Testis (tissue), 3 donors: ENCODE measurements around the gene HMCN1. TPM values are rescaled to one million over a fixed set of nuclear protein-coding genes. Genes with fewer than 3 reads are reported as not detected.

Source experiments
- DNase-seq: peaks from one replicate; pipeline ENCODE4 v3.0.0-alpha.2; 2019
- H3K27ac ChIP-seq, 2 donors: fragments of 200-600 bp; sonication (generic); one replicate each; pipeline ENCODE4 v1.5.1; 2019
- H3K27me3 ChIP-seq: fragments of 200-600 bp; sonication (generic); one replicate; pipeline ENCODE4 v1.5.1; 2019
- H3K36me3 ChIP-seq: fragments of 200-600 bp; sonication (generic); one replicate; pipeline ENCODE4 v1.5.1; 2017; ENCODE audit warnings: low read depth; ENCODE audit errors: missing control alignments
- H3K4me1 ChIP-seq: fragments of 200-600 bp; sonication (generic); one replicate; pipeline ENCODE4 v1.5.1; 2019
- H3K4me3 ChIP-seq, 2 donors: fragments of 200-600 bp; sonication (generic); one replicate each; pipeline ENCODE4 v1.5.1; 2017 to 2019
- H3K9me3 ChIP-seq: fragments of 200-600 bp; sonication (generic); one replicate; pipeline ENCODE4 v1.5.1; 2017
- CTCF ChIP-seq, 3 experiments: fragments of 450-650 bp in 2 of 3; fragments of 200-600 bp in 1 of 3; sonication (generic) in 1 of 3; IDR thresholded peaks; one replicate each; pipeline ENCODE4 v1.5.1; 2016 to 2019; ENCODE audit warnings: antibody characterized with exemption in 3 of 3, mild to moderate bottlenecking in 2 of 3, moderate library complexity in 1 of 3
- POLR2A ChIP-seq: fragments of 450-650 bp; IDR thresholded peaks from one replicate; pipeline ENCODE4 v1.6.1; 2017; ENCODE audit warnings: antibody characterized with exemption, mild to moderate bottlenecking, moderate library complexity
- WGBS, 2 donors: methylation state at CpG; one replicate each; pipeline ENCODE4 v1.1.5; 2018; 5-methylcytosine and 5-hydroxymethylcytosine counted together
- intact Hi-C: fragments of 100-400 bp; cut with DNase I; formaldehyde crosslinking; loops from one replicate; pipeline ENCODE4 v1.15.1; 2023; ENCODE audit warnings: low total_unique reads
- polyA plus RNA-seq: library from polyadenylated mRNA; stranded (reverse); fragments of 350-450 nt; fragmentation: Illumina TruSeq; extraction: RNeasy Lipid Tissue Mini Kit (QIAGEN cat#74804); gene quantifications from one replicate; pipeline ENCODE4 v1.2.3, GENCODE V29; 2014; ENCODE audit warnings: low read depth, low replicate concordance; ENCODE audit not compliant: insufficient read depth
- total RNA-seq, 2 donors: library from RNA; depleted of rRNA; stranded (reverse); fragments of >200 nt; gene quantifications; one replicate each; pipeline ENCODE4 v1.2.3, GENCODE V29; 2016

Gene HMCN1
- total and polyA plus RNA-seq, 3 donors from 2014 or later: 5.2 to 6.2 (median 5.7) TPM

GRCh38 chr1:185894791-185895190 lies 160.6 kb downstream of the HMCN1 start:
- H3K27me3 ChIP-seq: no peaks in the 10 kb centered on the region
- 73 to 92% methylated on average over 3 of the region's 3 CpGs for WGBS, 2 donors
- no peaks in the 10 kb centered on the region for H3K4me1 ChIP-seq
- no peaks in the 10 kb centered on the region for H3K36me3 ChIP-seq
- intact Hi-C loops: no loop called here
- H3K4me3 ChIP-seq: no peak overlapping the region
- H3K27ac ChIP-seq: no peak overlapping the region
- TF ChIP-seq POLR2A (no peak), CTCF (IDR thresholded peaks at IDR 0.05) (no peak)
- no peak for DNase-seq
- no peaks in the 10 kb centered on the region for H3K9me3 ChIP-seq

GRCh38 chr1:185895208-185895900 lies 161.2 kb downstream of the HMCN1 start:
- Histone ChIP-seq H3K36me3 (no peaks in the 10 kb centered on the region), H3K27ac (no peak overlapping the region), H3K4me3 (no peak overlapping the region), H3K4me1 (no peaks in the 10 kb centered on the region), H3K27me3 (no peaks in the 10 kb centered on the region), H3K9me3 (no peaks in the 10 kb centered on the region)
- DNase-seq: no peak
- 75 to 88% methylated on average over 1 of the region's 1 CpG for WGBS, 2 donors
- intact Hi-C loops: no loop called here
- TF ChIP-seq POLR2A: no peak
- TF ChIP-seq CTCF (IDR thresholded peaks at IDR 0.05): no peak

- Histone ChIP-seq H3K36me3 (no peaks in the 10 kb centered on the region), H3K4me3 (no peak overlapping the region), H3K9me3 (no peaks in the 10 kb centered on the region), H3K27me3 (no peaks in the 10 kb centered on the region), H3K27ac (no peak overlapping the region), H3K4me1 (no peaks in the 10 kb centered on the region)
- DNase-seq: no peak
- TF ChIP-seq POLR2A: no peak
- no peak for TF ChIP-seq CTCF (IDR thresholded peaks at IDR 0.05)
- intact Hi-C loops: no loop called here
Measured at GRCh38 chr1:185896863-185897262, 162.7 kb downstream of the HMCN1 start.

GRCh38 chr1:185906186-185906585 lies 172.0 kb downstream of the HMCN1 start:
- TF ChIP-seq CTCF (IDR thresholded peaks at IDR 0.05) (no peak), POLR2A (no peak)
- no peaks in the 10 kb centered on the region for H3K27me3 ChIP-seq
- H3K27ac ChIP-seq: no peak overlapping the region
- H3K36me3 ChIP-seq: no peaks in the 10 kb centered on the region
- H3K4me1 ChIP-seq: no peaks in the 10 kb centered on the region
- DNase-seq: no peak
- no peaks in the 10 kb centered on the region for H3K9me3 ChIP-seq
- 54 to 72% methylated on average over 1 of the region's 1 CpG for WGBS, 2 donors
- H3K4me3 ChIP-seq: no peak overlapping the region
- intact Hi-C loops: no loop called here

GRCh38 chr1:185907246-185907645 lies 173.1 kb downstream of the HMCN1 start:
- no peaks in the 10 kb centered on the region for H3K27me3 ChIP-seq
- no peak for DNase-seq
- no peak overlapping the region for H3K4me3 ChIP-seq
- 80 to 86% methylated on average over 2 of the region's 2 CpGs for WGBS, 2 donors
- no peak for TF ChIP-seq CTCF (IDR thresholded peaks at IDR 0.05)
- no peak for TF ChIP-seq POLR2A
- no peaks in the 10 kb centered on the region for H3K9me3 ChIP-seq
- no peaks in the 10 kb centered on the region for H3K36me3 ChIP-seq
- intact Hi-C loops: no loop called here
- no peak overlapping the region for H3K27ac ChIP-seq
- no peaks in the 10 kb centered on the region for H3K4me1 ChIP-seq
